BLaER1 treated with 17β-estradiol and CSF1 and Interleukin-3, amounts not matched to agents 10 nM and 100 nM (cell line): ENCODE data around the gene COL5A1.
A peak's percentile ranks its signal among the peaks of the same experiment; 100 is the strongest.

ENCODE experiments used
- H3K27ac ChIP-seq, 11 experiments: shearing (Covaris generic); formaldehyde crosslinking; 2 replicates each; pipeline ENCODE4 v1.8.1; 2022
- H3K27me3 ChIP-seq, 11 experiments: shearing (Covaris generic); formaldehyde crosslinking; 2 replicates each; pipeline ENCODE4 v1.8.1; 2022
- H3K36me3 ChIP-seq, 11 experiments: shearing (Covaris generic); formaldehyde crosslinking; 2 replicates each; pipeline ENCODE4 v1.8.1; 2022
- H3K4me1 ChIP-seq, 10 experiments: shearing (Covaris generic); formaldehyde crosslinking; 2 replicates each; pipeline ENCODE4 v1.8.1; 2022
- H3K4me2 ChIP-seq, 11 experiments: shearing (Covaris generic); formaldehyde crosslinking; 2 replicates each; pipeline ENCODE4 v1.8.1; 2022
- H3K4me3 ChIP-seq, 10 experiments: shearing (Covaris generic); formaldehyde crosslinking; 2 replicates each; pipeline ENCODE4 v1.8.1; 2022
- H3K9ac ChIP-seq, 11 experiments: shearing (Covaris generic); formaldehyde crosslinking; 2 replicates each; pipeline ENCODE4 v1.8.1; 2022
- H3K9me3 ChIP-seq, 11 experiments: shearing (Covaris generic); formaldehyde crosslinking; replicated peaks in 1 of 11; 2 replicates each; pipeline ENCODE4 v1.8.1; 2022
- H4K20me1 ChIP-seq, 11 experiments: shearing (Covaris generic); formaldehyde crosslinking; 2 replicates each; pipeline ENCODE4 v1.8.1; 2022
- Cebpa-rat ChIP-seq, 11 experiments: shearing (Covaris generic); IDR thresholded peaks; 2 replicates each; pipeline ENCODE4 v1.8.1; 2022

The COL5A1 gene

DNA sequence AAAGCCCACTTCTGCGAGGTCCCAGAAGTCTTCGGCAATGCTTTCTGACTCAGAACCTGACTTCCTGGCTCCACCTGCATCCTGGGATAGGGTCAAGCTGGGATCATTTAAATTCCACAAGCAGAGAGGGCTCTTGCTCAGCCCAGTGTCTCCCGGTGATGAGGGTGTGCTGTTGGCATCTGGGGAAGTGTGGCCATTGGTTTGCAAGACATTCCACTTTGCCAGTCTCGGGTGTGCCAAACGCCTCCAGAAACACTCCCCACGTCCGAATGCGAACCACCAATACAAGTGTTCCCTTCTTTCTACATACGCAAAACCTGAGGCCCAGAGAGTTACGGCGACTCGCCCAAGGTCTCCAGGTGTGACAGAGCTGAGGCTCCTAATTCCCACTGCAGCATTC, 195.9 kb downstream of the COL5A1 start:
- peaks cover 0 to 92% (median 67%) of the 10 kb centered on the region in 11 experiments; a peak in 11 of 22 replicates for H3K36me3 ChIP-seq
- H3K4me1 ChIP-seq: no peaks in the 10 kb centered on the region
- TF ChIP-seq Cebpa-rat (IDR thresholded peaks at IDR 0.05): no peak

DNA sequence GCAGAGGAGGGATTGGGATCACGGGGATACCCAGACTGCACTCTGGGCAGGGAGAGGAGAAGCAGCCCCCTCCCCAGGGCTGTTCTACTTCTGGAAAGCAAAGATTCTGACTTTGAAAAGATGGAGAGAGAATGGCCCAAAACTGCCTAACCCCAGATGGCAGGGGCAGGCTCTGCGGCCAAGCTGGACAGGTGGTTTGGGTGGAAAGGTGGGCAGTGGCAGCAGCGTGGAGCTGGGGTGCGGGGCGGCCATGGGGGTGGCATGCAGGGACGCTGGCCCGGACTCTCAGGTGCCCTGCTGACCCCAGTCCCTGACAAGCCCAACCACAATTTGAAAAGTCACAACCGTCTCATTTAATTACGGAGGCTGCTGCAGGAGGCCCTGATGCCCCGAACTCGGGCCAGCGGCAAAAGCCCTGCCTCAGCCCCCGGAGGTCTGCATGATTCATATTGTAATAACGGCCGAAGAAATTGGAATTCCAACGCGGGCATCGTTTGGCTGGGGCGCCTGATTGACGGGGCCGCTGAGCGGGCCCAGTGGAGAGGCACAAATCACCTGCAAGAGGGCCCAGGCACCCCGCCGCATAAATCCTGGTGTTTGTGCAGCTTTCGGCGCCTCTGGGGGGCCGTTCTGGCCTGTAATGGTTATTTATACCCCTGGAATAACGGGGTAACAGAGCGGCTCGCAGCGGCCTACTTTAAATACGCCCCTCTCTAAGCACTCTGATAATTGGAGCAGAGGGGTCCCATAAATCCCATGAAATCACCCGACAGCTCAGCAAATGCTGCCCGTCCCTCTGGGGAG, 197.2 kb downstream of the COL5A1 start:
- Histone ChIP-seq H3K4me1 (no peaks in the 10 kb centered on the region), H3K9ac (no peak overlapping the region), H3K27ac (no peak overlapping the region), H3K4me3 (no peak overlapping the region), H3K9me3 (no peaks in the 10 kb centered on the region), H3K4me2 (no peak overlapping the region), H3K27me3 (no peaks in the 10 kb centered on the region; a peak in 1 of 22 replicates), H3K36me3 (peaks cover 0 to 94% (median 80%) of the 10 kb centered on the region in 11 experiments; a peak in 11 of 22 replicates), H4K20me1 (peaks cover 0 to 43% (median 0%) of the 10 kb centered on the region in 11 experiments; a peak in 7 of 22 replicates)
- no peak for TF ChIP-seq Cebpa-rat (IDR thresholded peaks at IDR 0.05)

More for the DNA sequence above, 195.9 kb downstream of the COL5A1 start:
- Histone ChIP-seq H3K4me2 (no peak overlapping the region), H3K27me3 (no peaks in the 10 kb centered on the region; a peak in 1 of 22 replicates), H4K20me1 (peaks cover 0 to 49% (median 5%) of the 10 kb centered on the region in 11 experiments; a peak in 8 of 22 replicates), H3K27ac (no peak overlapping the region), H3K9me3 (no peaks in the 10 kb centered on the region), H3K4me3 (no peak overlapping the region), H3K9ac (no peak overlapping the region)

DNA sequence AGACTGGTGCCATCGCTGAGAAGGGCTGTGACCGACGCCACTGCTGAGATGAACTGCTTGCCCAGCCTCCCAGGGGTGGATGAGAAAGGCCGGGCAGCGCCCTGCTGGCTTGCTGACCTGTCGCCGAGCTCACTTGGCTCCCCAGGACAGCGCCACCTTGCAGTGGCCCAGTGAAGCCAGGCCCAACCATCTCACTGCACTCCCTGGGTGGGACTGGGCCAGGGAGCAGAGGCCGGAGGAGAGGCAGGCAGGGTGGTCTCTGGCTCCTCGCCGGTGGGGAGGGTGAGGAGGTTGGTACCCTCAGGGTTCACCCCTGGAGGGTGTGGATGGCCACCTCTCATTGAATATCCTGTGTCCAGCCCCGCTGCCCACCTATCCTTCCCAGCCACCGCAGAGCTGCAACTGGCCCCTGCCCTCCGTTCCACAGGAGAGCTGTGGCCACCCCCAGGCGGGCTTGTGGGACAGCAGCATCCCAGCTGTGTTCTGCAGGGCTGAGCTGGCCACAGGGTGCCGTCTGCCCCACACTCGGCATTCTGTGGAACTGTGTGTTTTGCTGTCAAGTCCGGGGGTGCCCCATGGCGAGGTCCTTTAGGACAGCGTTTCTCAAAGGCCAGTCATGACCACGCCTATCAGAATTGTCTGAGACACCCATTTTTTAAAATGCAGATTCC, 198.0 kb downstream of the COL5A1 start:
- peaks cover 0 to 36% (median 0%) of the 10 kb centered on the region in 11 experiments; a peak in 7 of 22 replicates for H4K20me1 ChIP-seq
- no peak overlapping the region for H3K27ac ChIP-seq
- no peak overlapping the region for H3K4me2 ChIP-seq
- H3K9me3 ChIP-seq: no peaks in the 10 kb centered on the region
- H3K36me3 ChIP-seq: peaks cover 0 to 95% (median 83%) of the 10 kb centered on the region in 11 experiments; a peak in 11 of 22 replicates
- H3K4me3 ChIP-seq: no peak overlapping the region
- H3K9ac ChIP-seq: no peak overlapping the region
- TF ChIP-seq Cebpa-rat (IDR thresholded peaks at IDR 0.05): no peak
- H3K4me1 ChIP-seq: no peaks in the 10 kb centered on the region
- no peaks in the 10 kb centered on the region for H3K27me3 ChIP-seq

DNA sequence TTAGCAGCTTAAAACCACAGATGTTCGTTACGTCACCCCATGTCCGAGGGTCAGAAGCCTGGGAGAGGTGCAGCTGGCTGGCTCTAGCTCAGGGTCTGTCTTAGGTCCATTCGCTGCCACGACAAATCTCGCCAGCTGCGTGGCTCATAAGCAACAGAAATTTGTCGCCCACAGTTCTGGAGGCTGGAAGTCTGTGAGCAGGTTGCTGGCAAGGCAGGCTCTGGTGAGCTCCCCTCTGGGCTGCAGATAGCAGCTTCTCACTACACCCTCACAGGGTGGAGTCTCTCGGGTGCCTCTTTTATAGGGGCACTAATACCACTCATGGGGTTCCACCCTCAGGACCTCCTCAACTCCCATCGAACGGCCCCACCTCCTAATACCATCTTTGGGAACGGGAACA, 198.9 kb downstream of the COL5A1 start:
- Histone ChIP-seq H3K4me3 (no peak overlapping the region), H3K4me1 (no peaks in the 10 kb centered on the region), H3K9ac (no peak overlapping the region), H3K36me3 (peaks cover 0 to 87% (median 81%) of the 10 kb centered on the region in 11 experiments; a peak in 11 of 22 replicates), H3K4me2 (no peak overlapping the region), H4K20me1 (peaks cover 0 to 36% (median 0%) of the 10 kb centered on the region in 11 experiments; a peak in 7 of 22 replicates), H3K27ac (no peak overlapping the region), H3K27me3 (peaks cover 0 to under 1% (median 0%) of the 10 kb centered on the region in 11 experiments; a peak in 1 of 22 replicates), H3K9me3 (no peaks in the 10 kb centered on the region)
- TF ChIP-seq Cebpa-rat (IDR thresholded peaks at IDR 0.05): no peak

DNA sequence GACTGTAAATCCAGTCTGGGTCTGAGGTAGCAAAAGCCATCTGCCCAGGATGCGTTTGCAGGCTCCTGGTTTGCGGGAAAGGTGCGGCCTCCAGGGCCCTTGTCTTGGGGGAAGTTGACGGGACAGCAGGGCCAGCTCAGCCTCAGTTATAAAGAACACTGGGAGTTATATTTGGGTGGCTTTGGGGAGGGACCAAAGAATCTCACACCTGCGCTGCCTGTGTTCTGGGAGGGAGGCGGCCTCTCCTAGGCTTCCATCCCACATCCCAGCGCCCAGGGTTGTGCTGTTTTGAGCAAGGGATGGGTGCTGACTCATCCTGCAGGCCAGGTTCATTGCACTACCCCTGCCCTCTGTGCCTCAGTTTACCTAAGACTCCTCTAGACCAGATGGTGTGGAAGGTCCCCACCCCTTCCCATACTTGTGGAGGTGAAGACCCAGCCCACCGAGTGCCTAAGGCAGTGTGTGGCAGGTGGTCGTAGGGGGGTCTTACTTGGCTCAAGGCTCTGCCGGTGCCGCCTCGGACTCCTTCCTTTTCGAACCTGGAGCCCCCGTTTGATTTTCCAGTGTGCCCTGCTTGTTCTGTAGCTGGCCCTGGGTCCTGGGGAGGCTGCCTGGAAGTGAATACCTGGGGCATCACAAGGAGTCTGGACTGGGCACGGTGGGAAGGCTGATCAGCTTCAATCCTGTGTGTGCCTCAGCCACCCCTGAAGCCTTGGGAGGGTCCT, 199.7 kb downstream of the COL5A1 start:
- 0 out of 22 replicates have a peak overlapping the region, but pooled peaks of 1 of the 11 experiments have one; percentile 9 for H3K27ac ChIP-seq

DNA sequence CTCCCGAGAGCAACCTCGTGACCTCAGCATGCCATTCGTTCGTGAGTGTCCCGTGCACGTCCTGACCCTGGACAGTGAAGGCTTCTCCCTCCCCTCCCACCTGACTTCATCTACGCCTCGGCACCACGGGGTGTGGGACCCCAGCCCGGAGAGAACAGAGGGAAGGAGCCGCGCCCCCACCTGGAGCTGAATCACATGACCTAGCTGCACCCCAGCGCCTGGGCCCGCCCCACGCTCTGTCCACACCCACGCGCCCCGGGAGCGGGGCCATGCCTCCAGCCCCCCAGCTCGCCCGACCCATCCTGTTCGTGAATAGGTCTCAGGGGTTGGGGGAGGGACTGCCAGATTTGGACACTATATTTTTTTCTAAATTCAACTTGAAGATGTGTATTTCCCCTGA, 200.7 kb downstream of the COL5A1 start:
- Histone ChIP-seq H3K36me3 (peaks cover 0 to 69% (median 64%) of the 10 kb centered on the region in 11 experiments; a peak in 11 of 22 replicates), H3K4me1 (no peaks in the 10 kb centered on the region), H3K4me2 (no peak overlapping the region), H3K27ac (no peak overlapping the region), H3K9ac (no peak overlapping the region), H3K9me3 (no peaks in the 10 kb centered on the region), H3K4me3 (no peak overlapping the region), H4K20me1 (peaks cover 0 to 26% (median 0%) of the 10 kb centered on the region in 11 experiments; a peak in 6 of 22 replicates), H3K27me3 (peaks cover 0 to 6% (median 0%) of the 10 kb centered on the region in 11 experiments; a peak in 1 of 22 replicates)
- TF ChIP-seq Cebpa-rat (IDR thresholded peaks at IDR 0.05): no peak

More for the DNA sequence above, 199.7 kb downstream of the COL5A1 start:
- H3K4me3 ChIP-seq: no peak overlapping the region
- peaks cover 0 to 6% (median 0%) of the 10 kb centered on the region in 11 experiments; a peak in 1 of 22 replicates for H3K27me3 ChIP-seq
- H3K9me3 ChIP-seq: no peaks in the 10 kb centered on the region
- H4K20me1 ChIP-seq: peaks cover 0 to 31% (median 0%) of the 10 kb centered on the region in 11 experiments; a peak in 7 of 22 replicates
- no peaks in the 10 kb centered on the region for H3K4me1 ChIP-seq
- H3K36me3 ChIP-seq: peaks cover 0 to 79% (median 73%) of the 10 kb centered on the region in 11 experiments; a peak in 11 of 22 replicates
- TF ChIP-seq Cebpa-rat (IDR thresholded peaks at IDR 0.05): no peak
- no peak overlapping the region for H3K4me2 ChIP-seq
- H3K9ac ChIP-seq: no peak overlapping the region

DNA sequence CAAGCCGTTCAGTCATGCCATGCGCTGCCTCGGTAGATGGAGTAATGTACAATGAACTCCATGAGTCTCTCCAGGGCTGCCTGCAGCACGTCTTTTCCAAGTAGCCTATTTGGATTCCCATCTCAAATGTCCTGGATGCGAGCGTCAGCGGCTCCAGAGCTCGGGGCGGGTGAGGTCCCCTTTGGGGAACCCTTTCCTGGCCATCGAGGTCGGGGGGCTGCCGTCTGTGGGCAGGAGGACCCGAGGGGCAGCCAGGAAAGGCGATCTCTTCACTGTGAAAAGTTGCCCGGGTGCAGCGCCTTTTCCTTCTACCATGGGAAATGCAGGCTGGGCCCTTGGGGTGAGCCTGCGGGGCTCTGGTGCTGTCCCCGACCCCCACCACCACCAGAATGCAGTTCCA, 202.1 kb downstream of the COL5A1 start:
- Histone ChIP-seq H3K4me3 (no peak overlapping the region), H4K20me1 (peaks cover 0 to 26% (median 0%) of the 10 kb centered on the region in 11 experiments; a peak in 6 of 22 replicates), H3K9ac (no peak overlapping the region), H3K4me2 (no peak overlapping the region), H3K9me3 (peaks cover 4 to 10% (median 8%) of the 10 kb centered on the region in 11 experiments; a peak in 20 of 22 replicates), H3K27me3 (peaks cover 0 to 6% (median 0%) of the 10 kb centered on the region in 11 experiments; a peak in 1 of 22 replicates), H3K27ac (no peak overlapping the region), H3K4me1 (peaks cover 0 to 7% (median 0%) of the 10 kb centered on the region in 10 experiments; a peak in 2 of 20 replicates), H3K36me3 (peaks cover 0 to 55% (median 50%) of the 10 kb centered on the region in 11 experiments; a peak in 11 of 22 replicates)
- no peak for TF ChIP-seq Cebpa-rat (IDR thresholded peaks at IDR 0.05)

DNA sequence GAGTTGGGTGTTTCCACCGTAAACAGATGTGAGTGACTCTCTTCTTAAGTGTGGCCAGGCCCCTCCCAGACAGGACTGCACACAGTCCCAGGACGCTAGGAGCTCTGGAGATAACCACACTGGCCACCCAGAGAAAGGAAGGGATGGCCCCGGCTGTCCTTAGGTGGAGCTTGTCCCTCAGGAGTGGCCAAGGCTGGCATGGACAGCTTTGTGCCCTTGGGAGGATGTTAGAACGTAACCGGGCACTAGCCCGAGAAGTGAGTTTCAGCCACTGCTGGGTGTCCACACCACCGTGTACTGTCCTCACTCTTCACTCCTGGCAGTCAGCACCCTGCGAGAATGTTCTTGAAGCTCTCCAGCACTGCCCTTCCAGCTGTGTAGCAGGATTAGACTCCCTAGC, 203.2 kb downstream of the COL5A1 start:
- peaks cover 0 to 45% (median 41%) of the 10 kb centered on the region in 11 experiments; a peak in 11 of 22 replicates for H3K36me3 ChIP-seq
- TF ChIP-seq Cebpa-rat (IDR thresholded peaks at IDR 0.05): no peak

More for the DNA sequence above, 203.2 kb downstream of the COL5A1 start:
- no peak overlapping the region for H3K9ac ChIP-seq
- no peak overlapping the region for H3K27ac ChIP-seq
- H3K9me3 ChIP-seq: peaks cover 9 to 15% (median 13%) of the 10 kb centered on the region in 11 experiments; a peak in 21 of 22 replicates
- H4K20me1 ChIP-seq: peaks cover 0 to 17% (median 0%) of the 10 kb centered on the region in 11 experiments; a peak in 5 of 22 replicates
- H3K4me3 ChIP-seq: no peak overlapping the region
- H3K4me1 ChIP-seq: peaks cover 0 to 7% (median 0%) of the 10 kb centered on the region in 10 experiments; a peak in 2 of 20 replicates
- no peak overlapping the region for H3K4me2 ChIP-seq
- H3K27me3 ChIP-seq: peaks cover 0 to 6% (median 0%) of the 10 kb centered on the region in 11 experiments; a peak in 1 of 22 replicates
